ENCODE data around the gene TAS2R38.

DNA sequence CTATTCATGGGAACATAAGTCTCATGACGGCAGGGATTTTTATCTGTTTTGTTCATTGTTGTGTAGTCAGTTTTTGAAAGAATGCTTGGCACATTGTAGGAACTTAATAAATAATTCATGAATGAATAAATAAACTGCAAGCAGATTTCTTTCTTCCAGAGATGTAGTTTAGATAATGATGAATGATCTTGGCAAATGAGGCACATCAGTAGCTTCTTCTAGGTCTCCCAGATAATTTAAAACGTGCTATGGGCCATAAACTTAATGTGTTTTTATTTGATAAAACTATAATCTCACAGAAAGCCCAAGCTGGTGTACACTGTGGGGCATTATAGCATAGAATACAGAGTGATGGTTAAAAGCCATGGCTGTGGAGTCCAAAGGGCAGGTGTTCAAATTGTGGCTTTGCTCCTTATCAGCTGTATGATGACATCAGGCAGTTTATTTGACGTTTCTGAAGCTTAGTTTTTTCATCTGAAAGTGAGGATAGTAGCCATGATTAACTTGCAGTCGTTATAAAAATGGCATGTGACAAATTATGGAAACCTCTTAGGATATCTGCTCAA is 25.6 kb upstream of the TAS2R38 start:
- TF ChIP-seq, protein P1, sequence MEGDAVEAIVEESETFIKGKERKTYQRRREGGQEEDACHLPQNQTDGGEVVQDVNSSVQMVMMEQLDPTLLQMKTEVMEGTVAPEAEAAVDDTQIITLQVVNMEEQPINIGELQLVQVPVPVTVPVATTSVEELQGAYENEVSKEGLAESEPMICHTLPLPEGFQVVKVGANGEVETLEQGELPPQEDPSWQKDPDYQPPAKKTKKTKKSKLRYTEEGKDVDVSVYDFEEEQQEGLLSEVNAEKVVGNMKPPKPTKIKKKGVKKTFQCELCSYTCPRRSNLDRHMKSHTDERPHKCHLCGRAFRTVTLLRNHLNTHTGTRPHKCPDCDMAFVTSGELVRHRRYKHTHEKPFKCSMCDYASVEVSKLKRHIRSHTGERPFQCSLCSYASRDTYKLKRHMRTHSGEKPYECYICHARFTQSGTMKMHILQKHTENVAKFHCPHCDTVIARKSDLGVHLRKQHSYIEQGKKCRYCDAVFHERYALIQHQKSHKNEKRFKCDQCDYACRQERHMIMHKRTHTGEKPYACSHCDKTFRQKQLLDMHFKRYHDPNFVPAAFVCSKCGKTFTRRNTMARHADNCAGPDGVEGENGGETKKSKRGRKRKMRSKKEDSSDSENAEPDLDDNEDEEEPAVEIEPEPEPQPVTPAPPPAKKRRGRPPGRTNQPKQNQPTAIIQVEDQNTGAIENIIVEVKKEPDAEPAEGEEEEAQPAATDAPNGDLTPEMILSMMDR (IDR thresholded peaks at IDR 0.05) = no peak
- TF ChIP-seq POLR2A (IDR thresholded peaks at IDR 0.05) = no peak
